Epithelial cell of esophagus (primary cell): ENCODE measurements around the gene ATAD2B.

ENCODE experiments used
- DNase-seq: peaks from one replicate; pipeline ENCODE4 v3.0.0; 2010; ENCODE audit warnings: low read depth
- H3K4me3 ChIP-seq: 2 replicates; pipeline ENCODE4 v1.5.1; 2011; ENCODE audit warnings: mild to moderate bottlenecking, low read length, control low read depth
- TF ChIP-seq, protein P1 (sequence below): IDR thresholded peaks from 2 replicates; pipeline ENCODE4 v1.5.1; 2011; ENCODE audit warnings: low read depth, mild to moderate bottlenecking, low read length, control low read depth, inconsistent platforms; ENCODE audit not compliant: insufficient read depth; ENCODE audit errors: missing control alignments

The ATAD2B gene

DNA sequence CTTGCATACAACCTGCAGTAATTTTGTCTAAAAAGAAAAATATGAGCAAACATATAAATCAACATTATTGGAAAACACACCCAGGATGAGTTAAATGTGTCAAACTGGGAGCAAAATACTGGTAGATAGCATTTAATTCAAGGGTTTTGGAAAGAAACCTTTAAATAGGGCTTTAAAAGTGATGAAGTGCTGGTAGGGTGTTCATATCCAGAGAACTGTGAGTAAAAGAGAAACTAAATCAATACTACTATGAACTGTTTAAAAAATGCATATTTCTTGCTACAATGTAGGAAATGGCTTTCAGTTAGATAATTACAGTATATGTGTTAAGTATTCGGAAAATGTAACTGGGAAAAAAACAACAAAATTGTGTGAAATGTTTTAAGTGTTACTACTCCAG is 117.8 kb downstream of the ATAD2B start:
- TF ChIP-seq, protein P1, sequence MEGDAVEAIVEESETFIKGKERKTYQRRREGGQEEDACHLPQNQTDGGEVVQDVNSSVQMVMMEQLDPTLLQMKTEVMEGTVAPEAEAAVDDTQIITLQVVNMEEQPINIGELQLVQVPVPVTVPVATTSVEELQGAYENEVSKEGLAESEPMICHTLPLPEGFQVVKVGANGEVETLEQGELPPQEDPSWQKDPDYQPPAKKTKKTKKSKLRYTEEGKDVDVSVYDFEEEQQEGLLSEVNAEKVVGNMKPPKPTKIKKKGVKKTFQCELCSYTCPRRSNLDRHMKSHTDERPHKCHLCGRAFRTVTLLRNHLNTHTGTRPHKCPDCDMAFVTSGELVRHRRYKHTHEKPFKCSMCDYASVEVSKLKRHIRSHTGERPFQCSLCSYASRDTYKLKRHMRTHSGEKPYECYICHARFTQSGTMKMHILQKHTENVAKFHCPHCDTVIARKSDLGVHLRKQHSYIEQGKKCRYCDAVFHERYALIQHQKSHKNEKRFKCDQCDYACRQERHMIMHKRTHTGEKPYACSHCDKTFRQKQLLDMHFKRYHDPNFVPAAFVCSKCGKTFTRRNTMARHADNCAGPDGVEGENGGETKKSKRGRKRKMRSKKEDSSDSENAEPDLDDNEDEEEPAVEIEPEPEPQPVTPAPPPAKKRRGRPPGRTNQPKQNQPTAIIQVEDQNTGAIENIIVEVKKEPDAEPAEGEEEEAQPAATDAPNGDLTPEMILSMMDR = no peak
- no peak overlapping the region for H3K4me3 ChIP-seq
- no peak for DNase-seq

DNA sequence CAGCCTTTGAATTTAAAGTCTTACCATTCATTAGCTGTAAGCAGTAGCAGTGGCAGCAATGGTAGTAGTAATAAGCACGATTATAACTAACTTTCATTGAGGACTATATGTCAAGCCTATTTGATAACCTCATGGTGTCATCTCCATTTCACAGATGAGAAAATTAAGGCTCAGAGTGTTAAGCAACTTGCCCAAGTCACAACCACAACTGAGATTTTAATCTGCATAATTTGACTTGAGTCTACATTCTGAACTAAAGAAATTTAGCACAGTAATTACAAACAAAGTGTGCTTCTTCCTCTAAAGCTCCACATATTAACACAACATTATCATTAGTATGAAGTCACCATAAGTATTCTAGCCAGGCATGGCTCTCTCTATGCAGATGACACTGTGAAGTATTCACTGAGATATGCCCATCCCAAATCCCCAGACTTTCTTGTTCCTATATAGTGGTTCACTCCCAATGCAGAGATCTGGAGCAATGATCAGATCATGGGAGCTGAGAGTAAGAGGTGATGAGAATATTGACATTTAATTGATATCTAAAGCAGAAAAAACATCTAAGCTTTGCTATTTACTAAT is 120.2 kb downstream of the ATAD2B start:
- TF ChIP-seq, protein P1 = no peak
- no peak for DNase-seq

DNA sequence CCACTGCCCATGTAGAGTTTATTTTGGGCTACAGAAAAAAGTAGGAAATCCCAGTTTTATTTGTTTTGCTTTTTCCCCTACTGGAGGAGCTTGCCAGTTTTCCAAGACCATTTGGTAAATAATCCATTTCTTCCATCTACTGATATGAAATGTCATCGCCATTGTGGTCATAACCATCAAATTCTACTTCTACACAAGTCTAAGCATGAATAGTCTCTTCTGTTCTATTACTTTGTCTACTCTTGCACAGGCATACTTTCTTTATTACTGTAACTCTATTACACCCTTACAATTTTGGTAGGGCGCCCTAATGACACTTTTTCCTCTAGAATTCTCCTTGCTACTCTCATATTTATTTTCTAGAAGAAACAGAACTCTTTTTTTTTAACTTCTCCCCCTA is 120.7 kb downstream of the ATAD2B start:
- peak; percentile 72 for DNase-seq
- no peak overlapping the region for H3K4me3 ChIP-seq
- TF ChIP-seq, protein P1 = no peak

More for the DNA sequence above, 120.2 kb downstream of the ATAD2B start:
- H3K4me3 ChIP-seq = no peak overlapping the region

DNA sequence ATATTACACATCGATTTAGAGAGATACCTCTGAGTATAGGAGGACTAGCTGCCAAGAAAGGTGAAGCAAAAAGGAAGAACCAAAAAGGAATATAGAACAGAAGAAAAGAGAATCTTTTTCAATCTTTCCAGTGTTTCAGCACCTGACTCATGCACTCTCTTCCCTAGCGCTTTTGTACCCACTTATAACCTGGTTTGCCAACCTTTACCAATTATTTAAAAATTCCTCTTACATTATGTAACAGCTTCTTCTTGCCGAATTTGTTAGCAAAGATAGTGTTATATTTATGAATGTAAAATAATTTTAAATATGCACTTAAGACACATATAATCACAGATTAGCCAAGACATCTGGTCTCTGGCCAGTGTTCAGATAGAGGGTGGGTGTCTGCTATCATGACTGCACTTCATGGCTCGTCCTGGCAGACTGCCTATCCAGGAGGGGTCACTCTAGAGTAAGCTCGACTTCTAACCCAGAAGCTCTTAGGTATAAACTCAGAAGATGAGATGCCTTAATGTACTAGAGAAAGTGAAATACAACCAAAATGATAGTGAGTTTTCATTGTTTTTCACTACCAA is 122.9 kb downstream of the ATAD2B start:
- TF ChIP-seq, protein P1 = peak; percentile 39
- DNase-seq = peak; percentile 46
- H3K4me3 ChIP-seq = no peak overlapping the region

DNA sequence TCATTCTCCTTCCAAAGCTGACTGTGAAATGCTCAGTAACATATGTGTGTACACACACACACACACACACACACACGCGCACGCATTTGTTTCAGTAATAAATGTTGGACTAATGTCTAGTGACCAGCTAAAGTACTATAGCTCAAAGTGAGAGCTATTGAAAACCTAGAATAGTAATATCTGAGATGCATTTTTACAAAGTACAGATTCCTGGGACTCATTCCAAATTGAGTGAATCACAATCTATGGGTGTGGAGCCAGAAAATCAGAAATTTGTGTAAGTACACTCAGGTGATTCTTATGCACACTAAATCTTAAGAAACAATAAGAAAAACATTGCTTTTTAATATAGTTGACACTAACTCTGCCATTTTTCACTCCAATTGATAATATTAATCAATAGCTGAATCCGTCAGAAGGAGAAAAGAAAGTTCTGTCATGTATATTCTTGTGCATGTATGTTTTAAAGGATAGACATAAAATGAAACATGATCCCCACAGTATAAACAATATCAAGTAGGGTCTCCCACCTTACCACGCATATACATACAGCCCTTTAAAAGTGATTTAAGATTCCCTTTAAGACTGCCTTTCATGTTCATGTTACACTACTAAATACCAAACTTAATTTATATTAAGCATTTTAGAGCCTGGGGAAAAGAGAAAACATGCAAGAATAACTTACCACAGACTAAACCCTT is 123.5 kb downstream of the ATAD2B start:
- peak; percentile 74 for DNase-seq
- TF ChIP-seq, protein P1 = no peak
- no peak overlapping the region for H3K4me3 ChIP-seq

DNA sequence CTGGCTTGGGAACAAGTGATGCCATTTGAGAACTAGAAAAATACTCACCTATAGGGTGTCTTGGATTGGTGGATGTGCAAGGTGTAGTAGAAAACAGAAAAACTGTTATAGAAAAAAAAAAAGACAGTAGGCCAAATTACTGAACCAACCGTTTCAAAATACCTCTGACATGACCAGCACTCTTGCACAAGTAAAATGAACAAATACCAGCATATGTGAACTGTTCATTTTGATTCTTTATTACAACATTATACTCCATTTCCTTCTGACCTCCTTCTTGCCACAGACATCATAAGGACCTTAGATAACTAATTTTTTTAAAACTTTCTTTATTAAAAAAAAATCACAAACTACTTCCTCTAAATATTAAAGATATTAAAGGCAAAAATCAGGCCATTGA is 125.5 kb downstream of the ATAD2B start:
- TF ChIP-seq, protein P1 = no peak
- H3K4me3 ChIP-seq = no peak overlapping the region
- peak; percentile 65 for DNase-seq
